NCI-H82 treated with DMSO at 0.1 percent for 48 hours (cell line): ENCODE results near the gene LBH.

Experiments
- DNase-seq: peaks from one replicate; lab custom pipeline; 2025; ENCODE audit not compliant: unreplicated experiment; lab: John Stamatoyannopoulos, UW

The LBH gene

DNA sequence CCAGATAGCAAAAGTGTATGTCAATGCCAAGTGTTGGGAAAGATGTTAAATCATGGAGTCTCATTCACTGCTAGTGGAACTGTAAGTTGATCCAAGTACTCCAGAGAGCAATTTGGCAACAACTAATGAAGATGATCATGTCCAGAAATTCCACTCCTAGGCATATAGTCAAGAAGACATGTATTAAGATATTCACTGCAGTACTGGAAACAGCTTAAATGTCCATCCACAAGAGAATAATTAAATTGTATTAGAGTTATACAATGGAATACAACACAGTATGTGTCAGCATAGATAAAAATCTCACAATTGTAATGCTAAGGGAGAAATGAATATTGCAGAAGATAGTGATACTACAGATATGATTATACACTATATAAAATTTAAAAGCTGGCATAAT, 15.2 kb upstream of the LBH start:
- DNase-seq = no peak

DNA sequence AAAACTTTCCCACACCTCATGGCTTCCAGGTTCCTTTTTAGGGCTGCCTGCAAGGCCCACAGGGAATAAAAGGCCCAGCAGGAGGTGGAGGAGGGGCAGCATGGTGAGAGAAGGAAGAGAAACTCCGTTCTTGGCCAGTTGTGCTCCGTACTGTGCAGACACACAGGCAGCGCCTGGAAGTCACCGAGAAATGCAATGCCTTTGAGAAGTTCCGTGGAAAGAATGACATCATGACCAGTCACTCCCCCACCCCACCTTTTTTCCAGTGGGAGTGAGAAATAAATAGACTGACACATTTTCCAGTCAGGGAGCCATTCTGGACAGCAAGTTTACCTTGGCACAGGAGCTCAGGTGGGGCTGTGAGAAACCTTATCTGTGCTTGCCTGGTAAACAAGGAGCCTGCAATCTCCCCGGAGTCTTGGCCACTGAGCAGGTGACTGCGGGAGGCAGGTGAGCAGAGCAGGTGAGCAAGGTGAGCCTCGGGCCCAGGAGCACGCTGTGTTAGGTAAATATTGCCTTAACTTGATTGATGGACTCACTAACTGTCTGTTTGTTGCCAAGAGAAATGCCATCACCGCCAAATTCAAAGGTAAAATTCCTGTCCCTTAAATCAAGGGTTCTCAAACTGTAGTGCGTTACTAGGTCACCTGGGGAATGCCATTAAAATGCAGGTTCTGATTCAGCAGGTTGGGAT, 13.5 kb upstream of the LBH start:
- no peak for DNase-seq

DNA sequence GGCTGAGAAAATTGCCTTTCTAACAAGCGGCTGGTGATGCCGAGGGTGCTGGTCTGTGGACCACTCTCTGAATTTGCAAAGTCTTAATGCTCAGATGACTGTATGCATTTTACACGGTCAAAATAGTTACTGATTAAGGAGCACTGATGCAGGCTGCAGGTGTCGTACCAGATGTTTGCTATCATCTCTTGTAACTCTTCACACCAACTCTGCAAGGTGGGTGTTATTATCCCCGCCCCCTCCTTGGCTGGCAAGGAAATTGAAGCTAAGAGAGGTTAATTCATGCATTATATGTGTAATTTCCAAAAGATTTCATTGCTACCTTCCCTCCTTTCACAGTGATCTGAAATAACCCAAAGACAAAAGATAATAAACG, 13.0 kb upstream of the LBH start:
- DNase-seq = no peak

DNA sequence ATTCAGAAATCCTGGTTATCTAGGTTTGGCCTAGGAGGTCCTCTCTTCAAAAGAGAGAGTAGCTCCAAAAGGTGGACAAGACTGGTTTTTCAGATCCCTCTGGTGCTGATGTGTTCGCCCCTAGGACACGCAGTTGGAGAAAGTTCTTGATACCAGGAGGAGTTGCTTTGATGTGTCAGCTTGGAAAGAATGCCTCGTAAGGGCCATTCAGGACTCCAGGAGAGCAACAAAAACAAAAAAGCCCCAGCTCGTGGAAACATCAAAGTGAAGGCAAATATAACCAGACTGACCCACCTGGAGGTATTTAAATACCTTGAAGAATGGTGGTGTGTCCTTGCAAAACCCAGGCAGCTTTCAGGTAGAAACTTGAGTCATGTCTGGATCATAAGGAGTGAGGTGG, 12.5 kb upstream of the LBH start:
- no peak for DNase-seq

DNA sequence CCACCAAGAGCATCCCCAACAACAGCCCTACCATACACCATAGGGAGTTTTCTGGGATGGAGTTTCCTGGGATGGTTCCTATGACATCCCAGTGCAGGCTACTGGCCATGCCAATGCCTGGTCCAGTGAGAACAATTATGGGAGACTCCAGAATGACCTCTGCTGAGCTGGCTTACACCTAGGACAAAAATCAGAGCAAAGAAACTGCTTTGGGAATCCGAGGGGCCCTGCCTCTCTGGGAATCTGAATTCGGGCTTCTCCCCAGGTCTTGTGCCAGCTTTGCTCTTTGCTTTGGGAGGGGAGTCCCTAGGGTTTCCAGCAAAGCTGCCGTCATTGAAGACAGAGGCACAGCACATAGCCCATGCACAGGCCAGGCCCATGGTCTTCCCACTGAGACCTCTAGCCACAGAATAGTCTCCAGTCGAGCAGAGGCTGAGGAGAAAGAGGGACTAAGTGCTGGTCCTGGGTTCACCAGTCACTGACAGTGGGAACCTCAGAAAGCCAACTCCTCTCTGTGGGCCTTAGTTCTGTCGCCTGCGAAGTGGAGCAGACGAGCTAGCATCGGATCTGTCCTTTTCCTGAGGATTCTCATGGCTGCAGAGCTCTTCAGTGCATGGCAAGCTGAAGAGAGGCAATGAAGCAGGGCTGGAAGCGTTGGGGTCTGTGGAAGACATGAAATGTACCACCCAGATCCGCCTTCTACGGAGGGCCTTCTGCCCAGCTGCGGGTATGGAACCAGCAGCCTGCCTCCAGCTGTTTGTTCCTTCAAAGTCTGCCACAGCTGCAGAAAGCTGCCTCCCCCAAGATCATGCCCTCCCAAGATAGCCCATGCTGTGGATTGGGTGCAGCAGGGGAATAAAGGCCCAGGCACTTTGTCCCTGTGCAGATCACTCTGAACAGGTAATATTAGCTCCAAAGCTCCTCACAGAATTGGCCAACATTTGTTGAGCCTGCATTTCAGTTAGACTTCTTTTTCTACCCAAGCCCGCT, 11.2 kb upstream of the LBH start:
- no peak for DNase-seq

DNA sequence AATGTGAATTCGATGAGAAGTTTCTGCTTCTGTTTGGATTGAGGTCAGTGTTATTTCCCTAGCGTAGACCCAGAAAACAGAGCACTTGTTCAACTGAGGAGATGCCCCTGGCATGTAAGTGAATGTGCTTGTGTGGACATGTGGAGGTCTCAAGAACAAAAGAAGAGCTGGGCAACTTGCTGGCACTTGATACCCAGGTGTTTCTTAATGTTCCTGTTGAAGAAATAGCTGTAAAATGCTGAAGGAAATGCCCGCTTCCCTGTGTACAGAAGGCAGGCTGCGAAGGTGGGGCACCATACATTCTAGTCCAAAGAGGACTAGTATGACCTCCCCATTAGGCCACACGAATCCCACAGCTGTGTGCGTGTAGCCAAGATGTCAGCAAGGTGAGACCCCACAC, 9.8 kb upstream of the LBH start:
- no peak for DNase-seq

DNA sequence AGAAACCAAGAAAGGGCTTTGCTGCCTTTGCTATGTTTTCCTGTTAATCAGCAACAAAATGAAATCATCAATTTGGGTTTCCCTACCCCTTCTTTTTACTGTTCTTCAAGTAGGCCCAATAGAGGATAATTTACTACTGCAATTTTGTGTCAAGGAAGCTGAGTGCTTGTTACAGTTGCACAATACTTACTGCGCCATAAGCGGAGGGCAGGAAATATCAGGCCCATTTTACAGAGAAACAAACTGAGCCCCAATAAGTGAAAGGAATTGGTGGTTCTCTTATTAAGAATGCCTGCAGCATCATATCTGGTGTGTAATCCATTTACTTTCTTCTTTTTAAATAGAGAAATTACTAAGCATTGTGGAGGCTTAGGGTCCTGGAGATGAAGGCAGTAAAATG, 9.3 kb upstream of the LBH start:
- no peak for DNase-seq

DNA sequence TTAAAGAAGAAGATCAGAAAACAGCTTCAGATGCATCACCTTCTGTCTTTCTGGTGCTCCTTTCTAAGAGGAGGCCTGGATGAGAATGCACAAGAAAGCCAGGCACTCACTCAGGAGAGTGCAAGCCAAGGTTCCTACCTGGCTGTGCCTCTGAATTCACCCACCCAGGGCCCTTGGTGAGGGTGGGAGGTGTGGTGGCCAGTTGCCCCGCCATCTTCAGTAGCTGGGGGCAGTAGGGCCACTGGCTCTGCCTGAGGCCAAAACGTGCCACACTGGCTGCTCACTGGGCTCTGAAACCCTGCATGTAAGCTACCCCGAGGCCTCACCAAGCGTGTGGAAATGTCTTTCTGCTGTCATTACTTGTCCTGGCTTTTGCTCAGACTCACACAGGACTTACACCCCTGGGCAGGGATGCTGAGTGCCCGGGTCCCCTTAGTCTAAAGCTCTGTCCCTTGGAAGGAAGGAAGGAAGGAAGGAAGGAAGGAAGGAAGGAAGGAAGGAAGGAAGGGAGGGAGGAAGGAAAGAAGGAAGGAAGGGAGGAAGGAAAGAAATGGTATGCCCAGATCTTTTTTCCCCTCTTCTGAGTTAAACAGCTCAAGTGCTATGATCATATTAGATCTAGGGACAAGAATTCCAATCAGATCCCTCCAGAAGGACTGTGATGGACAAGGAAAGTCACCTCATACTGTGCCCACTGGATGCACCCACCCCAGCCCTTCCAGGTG, 8.5 kb upstream of the LBH start:
- no peak for DNase-seq

DNA sequence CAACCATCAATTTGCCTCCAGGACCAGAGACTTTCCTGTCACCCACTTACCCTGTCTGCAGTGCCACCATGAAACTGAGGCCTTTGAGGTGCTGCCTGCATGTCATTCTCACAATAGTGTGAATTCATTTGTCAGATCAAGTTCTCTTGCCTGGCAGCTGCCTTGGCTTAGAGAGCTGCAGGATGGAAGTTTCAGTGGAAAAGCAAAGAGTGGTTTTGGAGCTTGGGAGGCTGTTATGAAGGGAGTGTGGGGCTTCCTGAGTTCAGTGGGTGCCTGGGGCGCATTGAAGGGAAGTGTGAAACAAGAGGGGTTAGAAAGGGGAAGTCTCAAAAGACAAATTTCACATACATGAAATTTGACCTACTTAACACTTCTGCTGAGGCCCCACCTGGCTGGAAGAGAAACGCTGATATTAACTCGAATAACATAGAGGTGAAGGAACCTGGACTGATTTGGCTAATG, 7.9 kb upstream of the LBH start:
- DNase-seq = no peak

DNA sequence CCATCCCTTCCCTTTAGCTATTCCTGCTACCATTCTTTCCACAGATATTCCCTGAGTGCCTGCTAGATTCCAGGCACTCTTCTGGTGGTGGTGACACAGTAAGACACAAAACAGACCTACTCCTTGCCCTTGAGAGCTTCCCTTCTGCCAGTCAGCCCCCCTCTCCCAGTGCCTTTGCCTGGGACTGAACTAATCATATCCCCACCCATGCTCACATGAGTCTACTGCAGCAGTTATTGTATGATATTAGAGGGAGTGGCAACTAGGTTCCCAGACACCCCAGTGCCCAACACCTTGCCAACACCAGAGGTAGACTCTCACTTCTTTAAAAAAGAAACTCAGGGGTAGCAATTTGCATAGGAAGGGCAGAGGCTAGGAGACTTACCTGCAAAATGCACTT, 7.2 kb upstream of the LBH start:
- no peak for DNase-seq

DNA sequence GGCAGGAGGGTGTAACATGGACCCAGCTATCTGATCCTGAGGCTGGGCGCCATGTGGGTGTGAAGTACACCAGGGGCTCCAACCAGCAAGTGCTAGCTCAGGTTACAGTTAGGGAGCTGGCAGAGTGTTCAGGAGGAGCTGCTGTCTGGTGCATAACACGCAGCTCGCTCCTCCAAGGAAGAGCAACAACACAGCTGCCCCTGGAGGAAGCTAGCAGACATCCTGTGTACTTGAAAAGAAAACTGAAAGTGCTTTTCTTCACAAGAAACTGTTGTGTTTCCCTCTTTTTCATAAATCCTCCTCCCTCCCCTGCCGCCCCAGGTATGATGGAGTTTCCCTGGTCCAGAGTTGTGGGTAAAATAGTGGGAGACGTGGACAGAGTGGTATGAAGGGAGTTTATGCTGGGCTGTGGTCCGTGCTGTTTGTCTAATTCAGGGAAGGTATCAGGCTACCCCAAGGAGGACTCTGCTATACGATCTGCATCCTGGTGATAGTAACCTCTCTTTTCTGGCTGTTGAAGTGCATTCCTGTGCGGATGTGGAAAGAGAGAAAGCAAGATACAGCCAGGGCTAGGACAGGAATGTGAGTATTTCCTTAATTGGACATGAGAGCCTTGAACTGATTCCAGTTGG, 6.1 kb upstream of the LBH start:
- no peak for DNase-seq

DNA sequence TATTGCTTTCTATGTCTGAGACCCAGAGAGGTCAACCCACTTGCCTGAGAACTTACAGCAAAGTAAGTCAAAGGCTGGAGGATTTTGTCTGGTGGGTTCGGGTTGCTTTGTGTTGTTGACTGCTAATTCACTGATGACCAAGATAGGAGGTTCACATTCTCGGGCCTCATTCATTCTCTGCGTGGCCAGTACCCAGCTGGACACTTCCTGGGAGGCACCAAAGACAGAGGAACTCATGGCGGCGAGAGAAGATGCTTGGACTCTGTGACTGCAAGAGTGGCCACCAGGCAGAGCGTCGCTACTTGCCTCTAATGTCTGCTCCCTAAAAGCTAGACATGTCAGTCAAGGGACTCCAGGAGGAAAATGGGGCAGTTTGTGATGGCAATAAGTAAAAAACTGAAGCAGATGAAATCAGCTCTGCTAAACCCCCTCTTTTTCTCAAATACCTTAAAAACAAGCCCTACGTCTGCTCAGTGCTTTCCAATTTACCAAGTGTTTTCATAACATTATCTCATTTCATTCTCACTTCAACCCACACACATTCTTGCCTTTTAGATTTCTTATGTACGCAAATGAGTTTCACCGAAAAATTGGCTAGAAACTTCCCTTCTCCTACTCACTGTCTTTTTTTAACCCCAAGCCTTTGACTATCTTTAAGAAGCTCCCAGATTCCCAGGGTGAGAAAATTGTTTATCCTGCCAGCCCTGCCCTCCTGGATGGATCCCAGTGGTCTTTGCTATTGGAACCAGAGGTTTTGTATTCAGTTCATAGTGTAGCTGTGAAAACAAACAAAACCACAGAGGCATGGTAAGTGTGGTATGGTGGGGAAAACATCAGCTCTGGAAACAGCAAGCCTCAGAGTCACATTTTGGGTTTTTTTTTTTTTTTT, 4.9 kb upstream of the LBH start:
- DNase-seq = no peak

DNA sequence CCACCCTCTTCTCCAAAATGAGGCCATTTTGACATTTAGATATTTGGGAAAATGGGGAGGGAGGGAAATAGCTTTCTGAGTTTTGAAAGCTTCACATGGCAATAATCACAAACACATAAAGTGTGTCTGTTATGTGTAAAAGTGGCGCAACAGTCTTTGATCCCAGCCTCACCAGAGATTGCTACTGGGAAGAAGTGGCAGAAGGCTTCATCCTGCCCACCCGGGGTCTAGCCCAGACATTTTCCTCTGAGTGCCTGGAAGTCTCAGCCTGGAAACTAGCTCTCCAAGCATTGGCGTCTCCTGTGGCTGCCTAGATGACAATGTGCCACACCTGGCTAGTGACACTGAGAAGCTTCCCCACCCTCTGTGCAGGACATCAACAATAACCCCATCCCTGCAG, 1.7 kb upstream of the LBH start:
- no peak for DNase-seq

DNA sequence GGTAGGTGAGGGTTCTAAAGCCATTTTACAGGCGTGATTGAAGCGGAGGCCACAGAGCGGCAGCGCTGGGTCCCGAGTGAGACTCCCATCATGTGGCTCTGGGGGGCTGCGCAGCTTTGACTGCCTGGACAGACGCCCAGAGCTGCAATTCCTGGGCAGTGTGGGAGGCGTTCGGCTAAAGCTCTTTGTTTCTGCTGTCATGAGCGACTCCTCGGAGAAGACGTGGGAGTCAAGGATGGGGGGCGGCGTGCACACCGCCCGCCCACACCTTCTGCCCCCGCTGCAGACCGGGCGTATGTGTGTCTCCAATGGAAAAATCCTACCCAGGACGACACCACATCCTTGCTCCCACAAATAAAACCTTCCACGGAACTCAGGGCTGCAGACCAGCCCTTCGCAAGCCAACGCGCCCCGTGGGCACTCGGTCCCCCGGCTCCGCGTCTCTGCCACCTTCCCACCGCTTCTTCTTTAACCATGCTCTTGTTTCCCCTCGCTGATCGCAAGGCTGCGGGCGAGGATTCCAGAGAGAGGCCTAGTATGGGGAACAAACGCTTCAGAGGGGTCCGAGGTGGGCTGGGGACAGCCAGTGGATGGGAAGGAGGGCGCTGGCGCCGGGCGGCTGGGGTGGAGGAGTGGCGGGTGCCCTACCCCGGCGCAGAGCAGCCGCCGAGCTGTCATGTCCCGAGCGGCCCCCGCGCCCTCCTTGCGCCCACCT, 680 bp upstream of the LBH start:
- no peak for DNase-seq

DNA sequence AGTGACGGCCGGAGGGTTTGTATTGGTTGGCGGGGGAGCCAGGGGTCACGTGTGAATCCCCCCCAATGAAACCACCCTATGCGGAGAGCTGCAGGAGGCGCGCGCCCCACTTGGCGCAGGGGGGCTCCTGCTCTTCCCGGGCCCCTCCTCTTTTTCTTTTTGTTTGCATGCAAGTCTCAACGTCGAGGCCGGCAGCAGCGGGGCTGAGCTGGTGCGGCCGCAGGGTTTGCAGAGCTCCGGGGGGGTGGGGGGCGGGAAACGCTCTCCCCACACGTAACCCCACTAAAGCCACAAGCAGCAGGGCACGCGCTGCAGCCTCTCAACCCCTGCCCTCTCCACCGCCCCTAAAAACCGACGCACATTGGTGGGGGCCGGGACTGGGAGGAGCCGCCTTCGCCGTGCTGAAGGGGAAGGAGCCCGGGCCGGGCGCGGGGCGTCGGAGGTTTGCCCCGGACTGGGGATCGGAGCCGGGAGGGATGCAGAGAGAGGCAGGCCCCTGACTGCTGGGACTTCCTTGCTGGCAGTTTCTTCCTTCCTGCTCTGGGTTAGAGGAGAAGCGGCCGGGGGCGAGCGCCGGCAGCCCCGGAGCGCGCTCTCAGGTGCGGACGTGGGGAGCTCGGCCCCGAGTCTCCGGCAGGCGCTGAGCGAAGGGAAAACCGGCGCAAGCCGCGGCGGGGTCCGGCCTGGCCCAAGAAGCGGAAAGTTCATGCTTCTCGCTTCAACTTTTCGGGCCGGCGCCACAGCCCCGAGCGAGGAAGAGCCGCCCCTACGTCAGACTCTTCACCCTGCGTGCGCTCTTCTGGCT, 864 bp downstream of the LBH start:
- DNase-seq = peak; percentile 17

DNA sequence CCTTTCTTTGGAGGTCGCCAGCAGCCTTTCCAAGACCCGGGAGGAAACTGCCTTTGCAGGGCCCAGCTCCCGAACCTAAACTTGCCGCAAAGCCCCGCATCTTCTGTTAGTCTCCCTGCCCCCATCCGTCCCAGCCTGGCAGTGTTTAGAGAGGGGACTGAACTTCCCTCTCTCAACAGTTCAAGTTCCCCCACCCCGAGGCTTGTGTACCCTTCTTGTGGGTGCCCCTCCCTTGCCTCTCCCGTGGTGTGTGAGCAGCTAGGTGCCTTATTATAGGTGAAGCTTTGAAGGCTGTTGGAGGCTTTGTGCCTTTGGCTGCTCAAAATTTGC, 1.4 kb downstream of the LBH start:
- no peak for DNase-seq

DNA sequence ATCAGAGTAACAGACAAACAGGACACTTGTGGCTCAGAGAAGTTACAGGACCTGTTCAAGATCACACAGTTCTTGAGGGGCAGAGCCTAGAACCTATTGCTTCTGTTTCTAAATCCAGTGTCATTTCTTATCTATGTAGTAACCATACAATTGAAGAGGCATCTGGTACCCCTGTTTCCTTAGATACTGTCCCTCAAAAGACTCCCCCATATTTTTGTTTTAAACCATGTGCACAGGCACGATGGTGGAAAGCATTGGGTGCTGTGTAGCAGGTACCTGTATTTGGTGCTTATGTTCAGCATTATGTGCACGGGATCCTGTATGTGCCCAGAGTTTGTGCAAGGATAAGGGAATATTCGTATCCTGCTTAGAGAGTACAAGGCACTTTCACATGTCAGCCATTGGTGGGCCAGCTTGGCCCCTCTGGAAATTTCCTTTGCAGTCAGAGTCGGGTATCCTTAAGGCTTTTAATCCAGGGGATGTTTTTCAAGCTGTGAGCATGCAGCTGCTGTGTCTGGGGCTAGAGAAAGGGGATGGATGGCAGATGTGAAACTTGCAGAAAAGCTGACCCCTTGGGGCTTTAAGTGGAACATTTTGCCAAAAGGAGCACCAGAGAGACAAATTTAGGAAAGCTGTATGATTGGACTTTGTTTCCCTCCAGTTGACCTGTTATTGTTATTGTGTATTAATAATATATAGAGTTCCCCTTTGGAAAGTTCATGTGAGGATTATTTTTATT, 2.1 kb downstream of the LBH start:
- DNase-seq = peak; percentile 29
